SK-N-SH (cell line): ENCODE measurements around the gene RHOT2.

Experiments used
- CTCF ChIP-seq: fragments of 200-600 bp; sonication (generic); IDR thresholded peaks from 2 replicates; pipeline ENCODE4 v1.6.1; 2017; ENCODE audit warnings: antibody characterized with exemption, mild to moderate bottlenecking, moderate library complexity
- EP300 ChIP-seq, 2 experiments: IDR thresholded peaks; 2 replicates each; pipeline versions ENCODE4 v1.4.0 to v1.6.1; 2012; ENCODE audit warnings: borderline replicate concordance in 1 of 2, low read depth in 1 of 2, low read length in 1 of 2
- SMC3 ChIP-seq: IDR thresholded peaks from 2 replicates; pipeline ENCODE4 v1.6.1; 2012; ENCODE audit warnings: low read depth, low read length, improper control_type of control experiment

- no peak for TF ChIP-seq CTCF
- no peak for TF ChIP-seq SMC3
- TF ChIP-seq EP300 (IDR thresholded peaks at IDR 0.05; ENCODE audit: borderline replicate concordance in 1 of 2, low read depth in 1 of 2, low read length in 1 of 2), result no peak
Measured at GRCh38 chr16:630249-630814, 37.6 kb upstream of the RHOT2 start.
